Spleen (tissue), 7 donors: ENCODE measurements around the gene NPPB.

Experiments
- POLR2A ChIP-seq, 3 donors: fragments of 450-650 bp; IDR thresholded peaks; one replicate each; pipeline ENCODE4 v1.5.1; 2017; ENCODE audit warnings: antibody characterized with exemption in 3 of 3, mild to moderate bottlenecking in 1 of 3
- POLR2AphosphoS5 ChIP-seq, 3 donors: sonication (generic); formaldehyde crosslinking; IDR thresholded peaks; one replicate each; pipeline ENCODE4 v1.5.1; 2017; ENCODE audit warnings: antibody characterized with exemption in 3 of 3
- TF ChIP-seq, protein P1 (sequence below), 11 experiments: fragments of 200-600 bp in 7 of 11; fragments of 450-650 bp in 4 of 11; sonication (generic) in 4 of 11; IDR thresholded peaks in 8 of 11; conservative IDR thresholded peaks in 3 of 11; 1 replicate in 7 of 11; 2 replicates in 4 of 11; pipeline versions ENCODE4 v1.4.0 to v1.8.0; 2016 to 2021; ENCODE audit warnings: antibody characterized with exemption in 11 of 11, inconsistent platforms in 4 of 11, mild to moderate bottlenecking in 1 of 11
- donor health status: DM: no; HTN: no; CAD: no; lungs with moderate emphysema.
- donor health status: DM: no; HTN: no; CAD: no.
- donor health status: DM: no; HTN: no; CAD: no.

DNA sequence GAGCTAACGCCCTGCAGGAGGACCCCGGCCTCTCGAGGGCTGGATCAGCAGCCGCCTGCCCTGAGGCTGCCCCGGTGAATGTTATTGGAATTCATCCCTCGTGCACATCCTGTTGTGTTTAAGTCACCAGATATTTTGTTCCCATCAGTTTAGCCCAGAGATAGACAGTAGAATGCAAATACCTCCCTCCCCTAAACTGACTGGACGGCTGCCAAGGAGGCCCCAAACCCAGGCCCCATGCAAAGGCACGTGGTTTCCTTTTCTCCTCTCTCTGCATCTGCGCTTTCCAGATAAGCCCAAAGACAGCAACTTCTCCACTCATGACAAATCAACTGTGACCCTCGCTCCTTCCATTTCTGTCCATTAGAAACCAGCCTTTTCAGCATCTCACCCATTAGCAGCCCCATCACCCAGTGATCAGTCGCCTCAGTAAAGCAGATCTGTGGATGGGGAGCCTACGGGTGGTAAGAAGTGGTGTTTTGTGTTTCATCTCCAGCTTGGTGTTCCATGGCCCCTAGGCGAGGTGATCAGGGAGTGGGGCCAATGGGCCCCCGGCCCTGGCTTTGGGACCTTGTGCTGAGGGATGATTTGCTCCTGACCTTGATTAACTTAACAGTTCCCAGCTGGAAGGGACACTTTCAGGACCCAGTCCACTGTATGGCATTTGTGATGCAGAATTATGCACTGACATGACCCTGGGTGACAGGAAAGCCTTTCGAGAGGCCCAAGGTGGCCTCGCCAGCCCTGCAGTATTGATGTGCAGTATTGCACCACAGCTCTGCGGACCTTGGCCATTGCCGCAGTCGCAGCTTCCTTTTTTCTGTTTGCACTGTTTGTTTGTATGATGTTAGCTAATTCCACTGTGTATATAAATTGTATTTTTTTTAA lies 16.3 kb downstream of the NPPB start:
- TF ChIP-seq POLR2A (IDR thresholded peaks at IDR 0.05), result no peak
- TF ChIP-seq, protein P1, sequence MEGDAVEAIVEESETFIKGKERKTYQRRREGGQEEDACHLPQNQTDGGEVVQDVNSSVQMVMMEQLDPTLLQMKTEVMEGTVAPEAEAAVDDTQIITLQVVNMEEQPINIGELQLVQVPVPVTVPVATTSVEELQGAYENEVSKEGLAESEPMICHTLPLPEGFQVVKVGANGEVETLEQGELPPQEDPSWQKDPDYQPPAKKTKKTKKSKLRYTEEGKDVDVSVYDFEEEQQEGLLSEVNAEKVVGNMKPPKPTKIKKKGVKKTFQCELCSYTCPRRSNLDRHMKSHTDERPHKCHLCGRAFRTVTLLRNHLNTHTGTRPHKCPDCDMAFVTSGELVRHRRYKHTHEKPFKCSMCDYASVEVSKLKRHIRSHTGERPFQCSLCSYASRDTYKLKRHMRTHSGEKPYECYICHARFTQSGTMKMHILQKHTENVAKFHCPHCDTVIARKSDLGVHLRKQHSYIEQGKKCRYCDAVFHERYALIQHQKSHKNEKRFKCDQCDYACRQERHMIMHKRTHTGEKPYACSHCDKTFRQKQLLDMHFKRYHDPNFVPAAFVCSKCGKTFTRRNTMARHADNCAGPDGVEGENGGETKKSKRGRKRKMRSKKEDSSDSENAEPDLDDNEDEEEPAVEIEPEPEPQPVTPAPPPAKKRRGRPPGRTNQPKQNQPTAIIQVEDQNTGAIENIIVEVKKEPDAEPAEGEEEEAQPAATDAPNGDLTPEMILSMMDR (IDR thresholded peaks at IDR 0.05 in 8 of 11, conservative IDR thresholded peaks at IDR 0.05 in 3 of 11), result no peak
- TF ChIP-seq POLR2AphosphoS5 (IDR thresholded peaks at IDR 0.05), result peak in 2 of 3 donors; percentile 14 to 18
